OCI-LY7 (cell line): ENCODE data around the gene PRG3. TPM values are rescaled to one million over a fixed set of nuclear protein-coding genes. Genes with fewer than 3 reads are reported as not detected.

Experiments
- BruUV-seq: library from RNA; stranded (reverse); fragments of 400-500 nt; replicated peaks from 2 replicates; lab custom pipeline; 2021; lab: Mats Ljungman, UMichigan
- CTCF ChIA-PET: fragments of 300-600 bp; sonication (Branson Sonifier 250); formaldehyde crosslinking; loops from one replicate; lab custom pipeline; 2022; ENCODE audit warnings: antibody characterized with exemption; ENCODE audit not compliant: unreplicated experiment; lab: Charles Lee
- POLR2A ChIA-PET: fragments of 300-600 bp; sonication (Branson Sonifier 250); formaldehyde crosslinking; loops from one replicate; lab custom pipeline; 2022; ENCODE audit warnings: antibody characterized with exemption; lab: Charles Lee
- DNase-seq: peaks from one replicate; pipeline ENCODE4 v3.0.0-alpha.2; 2015; ENCODE audit warnings: low spot score
- H2AFZ ChIP-seq: fragments of 200-600 bp; sonication (generic), shearing (Covaris generic); 2 replicates; pipeline ENCODE4 v1.6.1; 2014; ENCODE audit warnings: mild to moderate bottlenecking, antibody characterized with exemption, low read length, moderate library complexity
- H3K27ac ChIP-seq: fragments of 200-600 bp; sonication (generic); 2 replicates; pipeline ENCODE4 v1.5.1; 2014; ENCODE audit warnings: mixed run types, low read depth, mild to moderate bottlenecking, moderate library complexity, low read length, inconsistent platforms; ENCODE audit not compliant: poor library complexity, severe bottlenecking
- H3K36me3 ChIP-seq: fragments of 200-600 bp; sonication (generic); 2 replicates; pipeline ENCODE4 v1.6.1; 2014; ENCODE audit warnings: mild to moderate bottlenecking, antibody characterized with exemption, low read length, moderate library complexity, mixed read lengths; ENCODE audit not compliant: insufficient read depth
- H3K4me1 ChIP-seq: fragments of 200-600 bp; sonication (generic); 2 replicates; pipeline ENCODE4 v1.5.1; 2014; ENCODE audit warnings: mild to moderate bottlenecking, low read length; ENCODE audit not compliant: insufficient read depth, poor library complexity, severe bottlenecking
- H3K4me2 ChIP-seq: fragments of 200-600 bp; sonication (generic); 2 replicates; pipeline ENCODE4 v1.6.1; 2014; ENCODE audit warnings: mild to moderate bottlenecking, low read length
- H3K4me3 ChIP-seq: fragments of 200-600 bp; sonication (generic); 2 replicates; pipeline ENCODE4 v1.5.1; 2014; ENCODE audit warnings: mild to moderate bottlenecking, low read depth, low read length; ENCODE audit not compliant: poor library complexity, severe bottlenecking
- H3K79me2 ChIP-seq: fragments of 200-600 bp; sonication (generic); 2 replicates; pipeline ENCODE4 v1.6.1; 2016; ENCODE audit warnings: low read depth, mild to moderate bottlenecking, low read length, moderate library complexity, mixed read lengths; ENCODE audit not compliant: insufficient read depth
- H3K9me2 ChIP-seq: fragments of 200-600 bp; sonication (generic); 2 replicates; pipeline ENCODE4 v1.6.1; 2016; ENCODE audit warnings: mild to moderate bottlenecking, low read length, mixed read lengths; ENCODE audit not compliant: insufficient read depth
- H3K9me3 ChIP-seq: fragments of 200-600 bp; sonication (generic); 2 replicates; pipeline ENCODE4 v1.6.1; 2014; ENCODE audit warnings: mild to moderate bottlenecking, mixed run types, low read length, mixed read lengths
- H4K20me1 ChIP-seq: fragments of 200-600 bp; sonication (generic); 2 replicates; pipeline ENCODE4 v1.6.1; 2014; ENCODE audit warnings: mild to moderate bottlenecking, antibody characterized with exemption, low read length, moderate library complexity, mixed read lengths; ENCODE audit not compliant: insufficient read depth
- EZH2phosphoT487 ChIP-seq: fragments of 200-600 bp; sonication (generic); IDR thresholded peaks from 2 replicates; pipeline ENCODE4 v1.6.1; 2018; ENCODE audit warnings: low read depth, borderline replicate concordance, mild to moderate bottlenecking, mixed run types, antibody characterized with exemption, low read length, moderate library complexity, mixed read lengths
- intact Hi-C: fragments of 100-400 bp; cut with micrococcal nuclease; formaldehyde crosslinking; loops from one replicate; pipeline ENCODE4 v1.10.0; 2022; ENCODE audit not compliant: unreplicated experiment
- total RNA-seq, 2 experiments: library from RNA; depleted of rRNA in 1 of 2; stranded (reverse); fragments of >200 nt in 1 of 2; shearing (Covaris generic) in 1 of 2; gene quantifications; 2 replicates each; pipeline ENCODE4 v1.2.3, GENCODE V29; 2014 to 2022
- TF ChIP-seq, protein P1 (sequence below): fragments of 200-600 bp; sonication (generic); conservative IDR thresholded peaks from 2 replicates; pipeline ENCODE4 v1.5.1; 2014; ENCODE audit warnings: mild to moderate bottlenecking, antibody characterized with exemption, low read length, moderate library complexity, mixed read lengths

The PRG3 gene
- total RNA-seq, 2 experiments from 2014 or later = not detected

DNA sequence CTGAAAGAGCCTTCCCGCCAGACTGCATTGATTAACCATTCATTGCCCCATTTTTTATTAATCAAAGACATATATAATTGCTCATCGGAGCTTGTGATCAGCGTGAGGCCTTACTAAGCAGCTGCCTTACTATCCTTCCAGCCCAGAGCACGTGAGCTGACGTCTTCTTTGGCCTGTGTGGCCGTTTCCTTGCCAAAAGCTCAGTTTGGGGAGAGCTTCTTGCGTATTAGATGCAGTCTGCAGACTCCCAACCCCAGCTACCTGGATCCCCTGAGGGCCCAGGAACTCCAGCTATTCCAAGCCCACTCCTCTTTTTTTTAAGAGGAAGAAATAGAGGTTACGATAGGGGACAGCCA lies 46.8 kb upstream of the PRG3 start:
- peak overlapping the region; percentile 85; the same call in 1 of the 2 replicates for H3K4me2 ChIP-seq
- peaks cover 23% of the 10 kb centered on the region for H3K4me1 ChIP-seq
- no peak for TF ChIP-seq EZH2phosphoT487
- TF ChIP-seq, protein P1, sequence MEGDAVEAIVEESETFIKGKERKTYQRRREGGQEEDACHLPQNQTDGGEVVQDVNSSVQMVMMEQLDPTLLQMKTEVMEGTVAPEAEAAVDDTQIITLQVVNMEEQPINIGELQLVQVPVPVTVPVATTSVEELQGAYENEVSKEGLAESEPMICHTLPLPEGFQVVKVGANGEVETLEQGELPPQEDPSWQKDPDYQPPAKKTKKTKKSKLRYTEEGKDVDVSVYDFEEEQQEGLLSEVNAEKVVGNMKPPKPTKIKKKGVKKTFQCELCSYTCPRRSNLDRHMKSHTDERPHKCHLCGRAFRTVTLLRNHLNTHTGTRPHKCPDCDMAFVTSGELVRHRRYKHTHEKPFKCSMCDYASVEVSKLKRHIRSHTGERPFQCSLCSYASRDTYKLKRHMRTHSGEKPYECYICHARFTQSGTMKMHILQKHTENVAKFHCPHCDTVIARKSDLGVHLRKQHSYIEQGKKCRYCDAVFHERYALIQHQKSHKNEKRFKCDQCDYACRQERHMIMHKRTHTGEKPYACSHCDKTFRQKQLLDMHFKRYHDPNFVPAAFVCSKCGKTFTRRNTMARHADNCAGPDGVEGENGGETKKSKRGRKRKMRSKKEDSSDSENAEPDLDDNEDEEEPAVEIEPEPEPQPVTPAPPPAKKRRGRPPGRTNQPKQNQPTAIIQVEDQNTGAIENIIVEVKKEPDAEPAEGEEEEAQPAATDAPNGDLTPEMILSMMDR = no peak
- H2AFZ ChIP-seq = no peak overlapping the region
- peaks cover 23% of the 10 kb centered on the region; the same call in 1 of the 2 replicates for H3K79me2 ChIP-seq
- H3K9me3 ChIP-seq = no peaks in the 10 kb centered on the region
- intact Hi-C loops = no loop called here
- no peak overlapping the region for H3K4me3 ChIP-seq
- ChIA-PET CTCF (no interaction called here), POLR2A (interaction anchor here (0.6 to 1.0 kb wide), 4 partner anchors 14 to 1335 kb away, joined by 3 to 4 read pairs (median 3); no protein-coding TSS in a partner anchor)
- DNase-seq = no peak
- H3K9me2 ChIP-seq = no peaks in the 10 kb centered on the region
- BruUV-seq = no TSS peak
- H4K20me1 ChIP-seq = no peaks in the 10 kb centered on the region
- H3K36me3 ChIP-seq = peaks cover 32% of the 10 kb centered on the region
- no peak overlapping the region for H3K27ac ChIP-seq

DNA sequence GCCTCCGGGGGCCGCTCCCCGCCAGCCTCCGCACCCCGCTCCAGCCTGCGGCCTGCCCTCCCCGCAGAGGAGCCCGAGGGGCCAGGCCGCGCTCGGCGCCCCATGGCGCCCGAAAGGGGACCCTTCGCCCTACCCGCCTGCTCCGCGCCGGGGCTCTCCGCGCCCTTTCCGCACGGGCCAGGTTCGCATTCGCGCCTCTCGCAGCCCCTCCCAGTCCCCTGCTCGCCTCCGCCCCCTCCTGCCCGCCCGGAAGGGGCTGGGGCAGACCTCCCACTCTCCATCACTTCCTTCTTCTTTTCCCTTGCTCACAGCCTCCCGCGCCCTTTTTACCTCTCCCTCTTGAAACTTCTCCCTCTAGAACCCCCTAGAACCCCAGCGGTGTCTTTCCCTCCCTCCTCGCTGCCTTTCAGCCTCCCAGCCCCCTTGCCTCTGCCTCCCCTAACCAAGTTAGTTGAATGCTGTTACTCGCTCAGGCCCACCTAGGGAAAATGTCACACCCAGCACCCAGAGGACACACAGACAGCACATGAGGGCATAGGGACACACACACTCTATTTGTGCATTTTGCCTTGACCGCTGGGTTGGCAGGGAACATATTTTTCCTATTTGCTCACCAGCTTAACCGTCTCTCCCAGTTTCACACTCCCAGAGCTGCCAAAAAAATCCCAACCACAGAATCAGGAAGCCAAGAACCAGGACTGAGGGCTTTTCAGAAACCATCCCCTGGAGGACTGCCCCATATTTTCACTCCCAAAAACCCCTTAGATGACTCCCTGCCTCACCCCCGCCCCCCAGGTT lies 46.2 kb upstream of the PRG3 start, which contains the start of gene SLC43A3:
Gene SLC43A3, minus strand, starts transcription at position 193 of the 798 bp plus-strand sequence. CDS start 949 bp downstream, outside the sequence.
- BruUV-seq = TSS peak; percentile 96
- POLR2A ChIA-PET = interaction anchor here (0.6 to 1.6 kb wide), 7 partner anchors 9 to 1336 kb away, joined by 3 to 7 read pairs (median 3); no protein-coding TSS in a partner anchor
- intact Hi-C loops = no loop called here

More for the DNA sequence above, 46.2 kb upstream of the PRG3 start, which contains the start of gene SLC43A3:
- no peak for TF ChIP-seq EZH2phosphoT487
- TF ChIP-seq, protein P1 = no peak
- CTCF ChIA-PET = interaction anchor here (0.6 kb wide), 1 partner anchor 30 kb away, joined by 4 read pairs; no protein-coding TSS in a partner anchor
- Histone ChIP-seq H3K9me2 (no peaks in the 10 kb centered on the region), H3K27ac (peak within 1 kb of the TSS; percentile 65), H2AFZ (peak within 1 kb of the TSS; percentile 41), H3K9me3 (no peaks in the 10 kb centered on the region), H3K4me1 (peaks cover 23% of the 10 kb centered on the region), H3K4me3 (peak within 1 kb of the TSS; percentile 75), H4K20me1 (no peaks in the 10 kb centered on the region), H3K36me3 (peaks cover 37% of the 10 kb centered on the region), H3K79me2 (peaks cover 23% of the 10 kb centered on the region; the same call in 1 of the 2 replicates), H3K4me2 (peak within 1 kb of the TSS; percentile 85)
- DNase-seq = peak; percentile 75
